Forelimb muscle (tissue), 1 donor: ENCODE data around the gene TBX18. TPM values are rescaled to one million over a fixed set of nuclear protein-coding genes. Genes with fewer than 3 reads are reported as not detected.

ENCODE experiments used
- DNase-seq: peaks from one replicate; pipeline ENCODE4 v3.0.0-alpha.2; 2013; ENCODE audit warnings: low read depth
- polyA plus RNA-seq: library from polyadenylated mRNA; unstranded; fragments of 120-200 nt; gene quantifications from one replicate; pipeline ENCODE4 v1.2.1, GENCODE V29; 2013; ENCODE audit not compliant: insufficient read length

Gene TBX18
- polyA plus RNA-seq, 1 donor = 16.8 TPM

DNA sequence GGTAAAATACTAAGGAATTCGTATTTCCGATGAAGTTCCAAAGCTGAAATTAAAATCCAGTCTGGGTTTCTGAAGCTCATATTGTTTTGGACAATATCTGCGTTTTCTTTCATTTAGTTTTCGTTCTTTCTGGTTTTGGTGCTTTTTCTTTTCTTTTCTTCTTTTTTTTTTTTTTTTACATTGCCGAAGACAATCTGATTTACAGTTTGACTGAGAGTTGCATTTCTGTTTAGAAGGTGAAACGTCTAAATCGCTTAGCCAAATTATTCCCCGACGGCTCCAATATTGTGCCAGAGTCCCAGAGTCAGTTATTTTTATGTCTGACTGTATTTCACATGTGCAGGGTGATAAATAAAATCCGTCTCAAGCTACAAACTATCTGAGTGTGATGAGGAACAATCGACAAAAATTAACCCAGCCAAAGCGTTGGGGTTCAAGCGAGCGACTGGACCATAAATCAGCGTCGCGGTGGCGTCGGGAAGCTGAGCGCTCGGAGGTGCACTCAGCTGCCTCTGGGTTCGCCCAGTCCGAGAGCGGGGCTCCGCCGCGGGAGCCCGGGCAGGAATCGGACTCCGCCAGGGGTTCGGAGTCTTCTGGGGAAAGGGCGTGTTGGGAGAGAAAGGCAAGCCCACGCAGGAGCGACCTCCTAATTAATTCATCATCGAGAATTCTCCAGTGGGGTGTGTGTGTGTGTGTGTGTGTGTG, 8.2 kb upstream of the TBX18 start:
- no peak for DNase-seq

DNA sequence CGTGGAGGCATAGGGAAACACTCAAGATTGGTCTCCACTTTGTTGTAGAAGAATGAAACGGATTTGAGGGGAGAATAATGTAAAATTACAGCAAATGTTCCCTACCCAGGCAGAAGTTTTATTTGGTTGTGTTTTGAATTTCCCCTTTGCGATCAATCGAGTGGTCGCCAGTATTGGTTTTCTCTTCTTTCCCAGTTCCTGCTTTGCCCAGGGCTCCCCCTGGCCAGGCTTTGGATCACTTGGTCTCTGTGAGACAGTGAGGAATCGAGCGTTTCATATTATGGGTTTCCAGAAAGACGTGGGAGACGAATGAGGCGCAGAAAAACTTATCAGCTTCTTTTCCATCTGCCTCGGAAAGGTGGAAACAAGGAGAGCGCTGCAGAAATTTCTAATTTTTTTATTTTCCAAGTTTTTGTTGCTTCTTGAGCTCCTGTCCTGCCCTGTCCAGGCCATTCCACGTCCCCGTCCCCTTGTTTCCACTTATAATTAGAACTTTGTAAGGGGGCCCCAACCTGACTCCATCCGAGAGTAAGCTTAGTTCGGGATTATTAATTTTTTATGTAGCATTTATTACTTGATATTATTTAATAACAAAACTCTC, 7.5 kb upstream of the TBX18 start:
- no peak for DNase-seq

GRCh38 chr6:84771125-84771755, 6.8 kb upstream of the TBX18 start:
- no peak for DNase-seq

DNA sequence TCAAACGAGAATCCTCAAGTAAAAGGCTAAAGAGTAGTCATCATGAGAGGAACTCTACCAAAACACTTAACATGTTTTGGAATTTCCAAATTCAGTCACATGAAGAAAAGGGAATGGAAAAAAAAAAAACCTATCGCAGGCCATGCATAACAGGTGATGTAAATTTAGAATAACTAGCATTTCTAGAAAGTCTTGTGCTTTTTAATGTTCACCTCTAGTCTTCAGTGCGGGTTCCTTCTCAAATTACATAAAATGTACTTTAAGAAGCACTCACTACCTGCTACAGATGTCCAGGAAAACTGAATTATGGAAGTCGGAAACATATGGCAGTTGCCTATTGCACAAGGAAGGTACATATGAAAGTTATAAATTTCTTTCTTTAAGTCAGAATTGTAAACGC, 6.1 kb upstream of the TBX18 start:
- no peak for DNase-seq

DNA sequence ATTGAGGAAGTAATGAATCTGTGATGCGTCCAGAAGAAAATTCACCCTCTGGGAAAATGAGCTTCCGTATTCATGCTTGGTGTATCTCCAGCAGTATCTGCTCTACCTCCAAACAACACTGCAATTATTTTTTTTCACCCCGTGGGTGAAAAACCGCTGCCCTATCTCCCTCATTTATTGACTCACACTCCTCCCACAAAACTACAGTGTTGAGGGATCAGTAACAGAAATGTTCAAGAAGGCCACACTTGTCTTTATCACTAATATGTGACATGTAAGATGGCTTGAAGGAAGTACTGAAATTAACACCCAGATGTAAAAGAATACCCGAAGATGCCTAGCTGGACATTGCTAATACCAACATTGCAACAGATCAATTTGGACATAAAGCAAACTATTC, 4.9 kb upstream of the TBX18 start:
- no peak for DNase-seq

DNA sequence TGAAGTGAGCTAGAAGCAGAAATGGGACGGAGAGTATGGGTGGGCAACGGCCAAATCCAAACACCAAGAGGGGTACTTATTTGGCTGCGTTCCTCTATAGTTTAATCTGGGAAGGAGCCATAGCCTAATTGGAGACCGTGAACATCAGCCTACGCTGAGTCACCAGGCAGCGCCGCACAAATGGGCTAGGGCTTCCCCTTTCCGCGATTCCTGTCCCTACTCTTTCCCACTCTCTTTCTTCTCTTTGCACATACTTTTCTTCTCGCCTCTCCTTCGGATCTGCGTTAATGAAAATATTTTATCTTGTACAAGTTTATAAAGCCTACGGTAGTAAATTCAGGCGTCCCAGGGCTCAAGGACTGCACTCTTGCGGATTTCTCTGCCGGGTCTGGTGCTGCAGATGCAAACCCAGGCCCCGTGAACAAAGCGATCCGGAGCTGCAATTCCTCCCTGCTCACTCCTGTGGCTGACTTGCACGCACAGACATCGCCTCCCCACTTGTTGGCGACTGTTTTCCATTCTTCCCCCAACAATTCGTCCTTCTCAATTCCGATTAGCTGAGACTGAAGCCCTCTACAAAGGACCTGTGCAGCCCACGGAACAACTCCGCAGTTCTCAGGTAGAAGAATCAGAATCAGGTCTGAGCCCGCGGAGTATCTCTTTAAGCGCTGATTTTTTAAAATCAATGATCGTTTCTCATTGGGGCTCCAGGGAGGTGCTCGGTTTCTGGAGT, 4.2 kb upstream of the TBX18 start:
- DNase-seq = no peak

DNA sequence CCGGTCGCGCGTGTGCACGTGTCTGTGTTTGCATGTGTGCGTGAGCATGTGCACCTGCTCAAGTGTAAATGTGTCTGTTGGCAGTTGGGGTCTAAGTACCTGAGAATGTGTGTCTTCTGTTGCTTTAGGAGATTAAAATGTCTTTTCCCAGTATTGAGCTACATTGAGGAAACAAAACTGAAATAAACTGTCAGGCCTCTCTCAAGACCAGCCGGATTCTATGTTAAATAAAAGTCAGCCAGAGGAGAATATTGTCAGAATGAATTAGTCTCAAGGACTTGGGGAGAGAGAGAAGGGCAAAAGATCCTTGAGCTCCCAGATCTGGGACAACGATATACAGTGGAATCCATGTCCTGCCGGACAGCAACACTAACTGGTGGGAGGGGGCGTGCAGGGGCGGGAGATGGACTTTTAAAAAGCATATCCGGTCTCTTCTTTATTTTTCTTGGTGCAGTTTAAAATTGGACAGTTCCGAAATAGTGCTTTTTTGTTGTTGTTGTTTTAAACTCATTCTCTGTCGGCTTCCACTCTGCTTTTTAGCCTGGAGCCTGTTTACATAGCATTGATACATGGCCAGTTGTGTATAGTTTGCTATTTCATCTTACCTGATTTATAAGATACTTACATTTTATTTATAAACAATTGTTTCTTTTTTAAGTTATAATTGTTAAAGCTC, 3.3 kb upstream of the TBX18 start:
- DNase-seq = no peak

DNA sequence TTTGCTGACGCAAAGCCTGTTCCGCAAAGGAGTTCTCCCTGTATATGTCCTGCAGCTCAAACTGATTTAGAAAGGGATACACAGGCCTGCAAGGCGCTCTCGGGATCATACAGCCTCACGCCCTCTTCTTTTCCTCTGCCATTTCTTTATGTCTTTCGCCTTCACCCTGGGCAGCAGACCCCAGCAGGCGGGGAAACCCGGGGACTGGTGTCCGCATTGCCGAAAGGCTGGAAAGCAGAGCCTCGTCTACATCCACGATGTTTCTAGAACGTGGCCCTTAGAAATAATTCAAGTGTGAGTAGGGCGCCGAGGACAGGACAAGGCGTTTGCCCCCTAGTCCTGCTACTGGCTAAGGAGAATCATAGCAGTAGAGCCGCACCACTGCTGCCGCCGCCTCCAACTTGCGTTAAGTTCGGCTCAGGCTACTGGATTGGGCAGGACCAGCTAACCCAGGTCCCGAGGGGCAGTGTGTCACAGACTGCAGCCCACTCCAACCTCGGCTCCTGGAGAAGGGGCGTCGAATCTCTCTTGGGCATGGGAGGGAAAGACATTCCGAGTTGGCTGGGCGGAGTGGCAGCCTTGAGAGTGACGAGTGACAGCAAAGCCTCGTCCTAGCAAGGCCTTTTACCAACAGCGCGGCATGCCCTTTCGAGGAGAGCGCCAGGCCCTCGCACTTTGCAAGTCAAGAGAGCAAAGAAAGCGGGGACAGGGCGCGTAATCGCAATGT, 2.6 kb upstream of the TBX18 start:
- DNase-seq = no peak

- no peak for DNase-seq
Observed at GRCh38 chr6:84766118-84766798, 1.9 kb upstream of the TBX18 start.

DNA sequence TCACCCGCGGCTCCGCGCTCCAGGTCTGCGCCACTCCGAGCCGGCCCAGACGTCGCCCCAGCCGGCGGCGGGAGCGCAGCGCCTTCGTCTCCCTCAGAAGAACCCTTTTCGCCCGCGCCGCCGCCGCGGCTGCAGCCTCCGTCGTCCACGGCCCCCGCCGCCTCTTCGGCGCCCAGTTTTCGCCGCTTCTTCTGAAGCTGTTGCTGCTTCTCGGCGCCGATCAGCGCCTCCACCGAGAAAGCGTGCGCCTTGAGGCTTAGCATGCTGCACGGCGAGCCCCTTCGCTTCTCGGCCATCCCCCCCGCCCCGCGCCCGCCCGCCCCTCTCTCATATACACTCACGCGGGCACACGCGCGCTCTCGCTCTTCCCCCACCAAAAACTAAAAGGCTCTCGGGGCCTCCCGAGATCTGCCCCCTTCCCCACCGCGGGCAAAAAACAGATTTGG, 489 bp downstream of the TBX18 start:
- DNase-seq = no peak

DNA sequence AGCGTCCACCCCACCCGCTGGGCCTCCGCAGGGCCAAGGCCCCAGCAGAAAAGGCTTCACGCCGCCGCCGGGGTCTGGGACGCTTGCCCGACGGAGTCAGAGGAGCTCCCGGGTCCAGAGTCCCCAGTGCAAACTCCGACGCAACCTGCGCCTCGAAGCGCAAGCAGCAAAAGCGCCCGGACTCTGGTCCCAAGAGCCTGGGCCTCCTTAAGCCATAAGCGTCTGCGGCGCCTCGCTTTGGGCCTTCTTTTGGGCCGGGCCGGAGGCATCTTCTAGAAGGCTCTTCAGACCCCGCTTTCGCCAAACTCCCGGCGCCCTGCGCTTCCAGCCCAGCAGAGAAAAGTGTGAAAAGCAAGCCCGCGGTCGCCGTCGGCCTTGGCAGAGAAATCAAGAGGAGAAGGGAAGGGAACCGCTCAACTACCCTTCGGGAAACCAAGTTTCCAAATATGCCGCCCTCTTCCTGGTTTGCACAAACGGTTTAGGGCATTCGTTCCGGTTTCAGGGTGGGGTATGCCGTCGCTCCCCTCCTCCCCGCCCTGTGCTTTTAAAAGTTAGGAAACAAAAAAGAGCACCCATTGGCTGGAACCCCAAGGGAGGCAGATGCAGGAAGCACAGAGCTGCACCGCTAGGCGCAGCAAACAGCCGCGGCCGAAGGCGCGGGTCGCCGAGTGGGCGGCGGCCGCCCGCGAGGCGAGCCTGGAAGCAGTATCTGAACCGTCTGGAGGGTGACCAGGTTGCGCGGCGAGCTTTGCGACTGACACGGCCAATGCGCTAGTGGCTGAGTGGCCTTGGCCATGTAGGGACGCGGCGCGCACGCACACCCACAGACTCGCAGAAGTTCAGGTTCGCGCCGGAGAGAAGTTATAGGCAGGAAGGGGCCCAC, 1.2 kb downstream of the TBX18 start:
- no peak for DNase-seq

DNA sequence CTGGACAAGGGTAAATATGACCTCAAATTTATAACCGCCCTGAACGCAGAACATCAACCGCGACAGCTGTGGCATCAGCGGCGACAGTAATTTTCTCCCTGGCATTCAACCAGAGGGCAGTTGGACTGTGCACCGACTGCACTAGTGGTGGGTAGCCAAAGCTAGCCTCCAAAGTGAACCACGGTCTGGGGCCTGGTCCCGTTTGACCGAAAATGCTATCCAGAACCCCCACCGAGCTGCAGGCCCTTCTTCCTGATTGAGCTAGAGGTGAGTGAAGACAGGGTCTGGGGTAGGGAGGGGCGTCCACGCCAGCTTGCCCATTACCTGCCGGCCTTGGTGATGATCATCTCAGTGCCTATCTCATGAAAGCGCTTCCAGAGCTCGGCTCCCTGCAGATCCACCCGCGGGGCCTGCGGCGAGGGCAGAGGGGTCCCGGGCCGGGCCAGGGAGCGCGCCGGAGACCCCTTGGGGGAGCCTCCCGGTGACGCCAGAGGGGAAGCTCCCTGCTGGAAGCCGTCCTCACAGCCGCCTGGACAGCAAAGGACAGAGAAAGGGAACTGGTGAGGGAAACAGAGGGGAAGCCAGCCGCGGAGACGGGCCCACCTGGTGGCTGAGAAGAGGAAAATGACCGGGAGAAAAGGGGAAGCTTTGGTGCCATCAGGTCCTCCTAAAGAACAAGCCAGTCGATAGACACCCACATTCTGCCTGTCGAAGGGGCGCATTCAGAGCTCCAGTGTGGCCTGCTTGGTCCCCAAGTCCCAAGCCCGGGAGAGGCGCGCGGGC, 2.0 kb downstream of the TBX18 start:
- DNase-seq = no peak

GRCh38 chr6:84758486-84758885, 5.9 kb downstream of the TBX18 start:
- DNase-seq = no peak

DNA sequence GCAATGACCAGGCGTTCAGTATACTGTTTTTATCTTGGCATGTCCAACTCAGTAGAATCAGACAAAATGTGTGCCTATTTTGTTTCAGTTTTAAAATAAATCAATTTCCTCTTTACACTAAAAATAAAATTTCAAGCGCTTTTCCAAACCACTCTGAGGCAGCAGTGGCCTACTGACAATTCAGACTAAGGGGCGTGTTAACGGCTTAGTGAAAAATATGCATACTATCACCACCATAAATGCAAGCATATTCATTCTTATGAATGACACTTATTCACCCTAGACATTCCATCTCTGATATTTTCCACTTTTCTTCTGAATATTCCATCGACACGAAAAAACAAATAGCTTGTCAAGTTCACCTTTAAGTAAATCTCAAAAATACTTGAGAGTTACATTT, 7.5 kb downstream of the TBX18 start:
- no peak for DNase-seq

DNA sequence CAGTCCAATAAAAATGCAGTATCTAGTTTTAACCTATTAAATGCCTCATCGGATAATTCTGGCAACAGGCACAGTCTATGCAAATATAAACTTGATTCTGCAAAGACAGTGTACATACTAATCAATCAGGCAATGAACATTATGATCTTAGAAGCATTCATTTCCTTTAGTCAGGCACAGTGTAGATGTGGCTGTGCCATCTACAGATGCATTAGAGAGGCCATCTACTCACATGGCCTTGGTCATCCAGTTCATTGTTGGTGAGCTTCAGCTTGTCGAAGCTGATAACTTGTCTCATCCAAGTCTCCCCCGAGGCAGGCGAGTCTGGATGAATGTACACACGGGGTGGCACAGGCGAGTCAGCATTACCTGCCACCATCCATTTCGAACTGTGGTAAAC, 7.9 kb downstream of the TBX18 start:
- no peak for DNase-seq

DNA sequence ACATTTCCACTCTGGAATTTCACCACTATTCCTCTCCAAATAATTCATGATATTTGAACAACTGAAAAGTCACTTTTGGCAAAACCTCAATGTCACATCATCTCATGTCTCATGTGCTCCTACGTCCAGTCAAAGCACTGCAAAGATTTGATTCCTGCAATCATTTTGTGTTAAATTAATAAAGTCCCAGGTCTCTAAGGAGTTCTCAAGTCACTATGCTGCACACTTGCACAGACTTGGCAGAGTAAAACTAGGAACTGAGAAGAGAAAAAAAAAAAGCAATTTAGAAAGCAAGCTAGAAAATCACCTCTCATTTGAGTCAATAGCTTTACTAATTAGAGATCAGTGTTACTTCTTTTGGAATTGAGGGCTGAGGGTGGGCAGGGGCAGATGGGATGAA, 11.2 kb downstream of the TBX18 start:
- no peak for DNase-seq

DNA sequence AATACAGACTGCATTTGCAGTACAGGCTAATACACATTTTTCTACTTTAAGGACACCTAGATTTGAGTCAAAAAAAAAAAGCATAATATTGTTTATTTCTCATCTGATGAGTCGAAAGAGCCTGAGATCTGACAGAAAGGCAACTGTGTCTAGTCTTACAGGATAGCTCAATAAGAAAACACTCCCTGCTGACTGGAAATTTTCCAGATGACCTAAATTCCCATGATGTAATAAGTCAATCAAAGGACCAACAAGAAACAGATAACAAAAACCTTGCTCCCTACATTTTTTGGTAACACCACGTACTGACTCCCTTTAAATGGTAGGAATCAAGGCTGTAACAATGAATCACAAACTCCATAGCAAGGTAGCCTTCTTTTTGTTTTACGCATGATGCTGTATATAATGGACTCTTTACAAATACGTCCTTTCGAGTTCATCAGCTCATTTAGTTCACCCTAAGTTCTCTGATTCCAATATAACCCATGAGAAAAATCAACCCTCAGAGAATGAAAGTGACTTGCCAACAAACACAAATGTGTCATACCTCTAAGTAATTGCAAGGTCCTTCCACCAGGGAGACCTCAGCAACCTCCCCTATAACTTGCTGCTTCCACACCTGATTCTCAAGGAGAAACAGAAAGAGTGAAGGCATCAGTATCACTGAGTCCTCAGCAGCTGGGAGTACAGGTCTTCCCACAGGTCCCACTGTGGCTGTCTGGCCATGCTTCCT, 12.1 kb downstream of the TBX18 start:
- DNase-seq = no peak

GRCh38 chr6:84749181-84749580, 15.2 kb downstream of the TBX18 start:
- no peak for DNase-seq
